ENCODE data around the gene MINDY3. TPM values are rescaled to one million over a fixed set of nuclear protein-coding genes. Genes with fewer than 3 reads are reported as not detected.
A peak's percentile ranks its signal among the peaks of the same experiment; 100 is the strongest.

MINDY3 gene
- polyA plus RNA-seq, 1 donor (not counting 4 experiments of a cell fraction or from before 2014, with no cell fraction given) = 22.1 TPM

GRCh38 chr10:15898046-15898445 lies 37.7 kb upstream of the MINDY3 start:
- dilution Hi-C loops (cut with MboI; ENCODE audit: extremely low pct_ligation_motif_present, low sequenced_read_pairs) = loop anchor here (25.0 kb wide), 1 partner anchor 914 kb away; the partner anchor contains the start of gene RSU1
- H3K9ac ChIP-seq (ENCODE audit: control insufficient read depth, extremely low read depth, insufficient read depth, low read length) = no peak overlapping the region

GRCh38 chr10:15897287-15897686 lies 37.0 kb upstream of the MINDY3 start:
- no peaks in the 10 kb centered on the region for H3K9me3 ChIP-seq (ENCODE audit: control insufficient read depth, low read depth, low read length)
- no peaks in the 10 kb centered on the region for H3K4me1 ChIP-seq (ENCODE audit: control insufficient read depth, extremely low read depth, insufficient read depth, low read length)
- no peak overlapping the region for H2AFZ ChIP-seq (ENCODE audit: control insufficient read depth, low read length)
- H3K9me1 ChIP-seq (ENCODE audit: control insufficient read depth, extremely low read depth, insufficient read depth, low read length) = no peaks in the 10 kb centered on the region
- no peak for DNase-seq (ENCODE audit: low read depth, low spot score)
- no peaks in the 10 kb centered on the region for H3K36me3 ChIP-seq (ENCODE audit: control insufficient read depth in 2 of 2, extremely low read depth in 1 of 2, insufficient read depth in 2 of 2, low read length in 2 of 2)
- no peak for FAIRE-seq
- H3K79me2 ChIP-seq (ENCODE audit: control insufficient read depth, insufficient read depth, low read length) = no peaks in the 10 kb centered on the region
- no peaks in the 10 kb centered on the region for H4K20me1 ChIP-seq (ENCODE audit: control insufficient read depth, extremely low read depth, insufficient read depth, low read length)
- no peak overlapping the region for H3K4me2 ChIP-seq (ENCODE audit: control insufficient read depth, extremely low read depth, insufficient read depth, low read depth, low read length)
- no peak overlapping the region for H3K9ac ChIP-seq (ENCODE audit: control insufficient read depth, extremely low read depth, insufficient read depth, low read length)
- no peak overlapping the region for H3K27ac ChIP-seq (ENCODE audit: control insufficient read depth, insufficient read depth, low read length)
- dilution Hi-C loops (cut with MboI; ENCODE audit: extremely low pct_ligation_motif_present, low sequenced_read_pairs) = loop anchor here (25.0 kb wide), 1 partner anchor 915 kb away; the partner anchor contains the start of gene RSU1
- no peaks in the 10 kb centered on the region for H3K27me3 ChIP-seq (ENCODE audit: control insufficient read depth, extremely low read depth, insufficient read depth, low read length)
- TF ChIP-seq CTCF (optimal IDR thresholded peaks at IDR 0.05 in 1 of 3, IDR thresholded peaks at IDR 0.05 in 1 of 3, conservative IDR thresholded peaks at IDR 0.05 in 1 of 3; ENCODE audit: extremely low read depth in 1 of 3, insufficient read depth in 2 of 3, low read length in 3 of 3) (no peak), EZH2 (IDR thresholded peaks at IDR 0.05; ENCODE audit: low read length) (no peak)
- H3K4me3 ChIP-seq (ENCODE audit: control insufficient read depth in 2 of 3, extremely low read depth in 1 of 3, insufficient read depth in 2 of 3, low read depth in 1 of 3, low read length in 3 of 3) = no peak overlapping the region

More at GRCh38 chr10:15898046-15898445, 37.7 kb upstream of the MINDY3 start:
- Histone ChIP-seq H3K4me2 (ENCODE audit: control insufficient read depth, extremely low read depth, insufficient read depth, low read depth, low read length) (no peak overlapping the region), H3K9me1 (ENCODE audit: control insufficient read depth, extremely low read depth, insufficient read depth, low read length) (no peaks in the 10 kb centered on the region), H3K27me3 (ENCODE audit: control insufficient read depth, extremely low read depth, insufficient read depth, low read length) (no peaks in the 10 kb centered on the region), H4K20me1 (ENCODE audit: control insufficient read depth, extremely low read depth, insufficient read depth, low read length) (no peaks in the 10 kb centered on the region), H3K9me3 (ENCODE audit: control insufficient read depth, low read depth, low read length) (no peaks in the 10 kb centered on the region), H3K36me3 (ENCODE audit: control insufficient read depth in 2 of 2, extremely low read depth in 1 of 2, insufficient read depth in 2 of 2, low read length in 2 of 2) (no peaks in the 10 kb centered on the region), H3K79me2 (ENCODE audit: control insufficient read depth, insufficient read depth, low read length) (no peaks in the 10 kb centered on the region), H2AFZ (ENCODE audit: control insufficient read depth, low read length) (no peak overlapping the region), H3K27ac (ENCODE audit: control insufficient read depth, insufficient read depth, low read length) (no peak overlapping the region), H3K4me3 (ENCODE audit: control insufficient read depth in 2 of 3, extremely low read depth in 1 of 3, insufficient read depth in 2 of 3, low read depth in 1 of 3, low read length in 3 of 3) (no peak overlapping the region), H3K4me1 (ENCODE audit: control insufficient read depth, extremely low read depth, insufficient read depth, low read length) (no peaks in the 10 kb centered on the region)
- peak in 1 of 3 experiments; percentile 33 for TF ChIP-seq CTCF (optimal IDR thresholded peaks at IDR 0.05 in 1 of 3, IDR thresholded peaks at IDR 0.05 in 1 of 3, conservative IDR thresholded peaks at IDR 0.05 in 1 of 3; ENCODE audit: extremely low read depth in 1 of 3, insufficient read depth in 2 of 3, low read length in 3 of 3)
- TF ChIP-seq EZH2 (IDR thresholded peaks at IDR 0.05; ENCODE audit: low read length) = no peak
- FAIRE-seq (peak; percentile 5), DNase-seq (ENCODE audit: low read depth, low spot score) (no peak)

All from keratinocyte (primary cell).